GM21786 (cell line): Measurements from ENCODE around the gene LMAN2L.

Source experiments
- ATAC-seq: cut with Tn5 transposase; IDR thresholded peaks from one replicate; pipeline ENCODE4 v1.9.1; 2021; ENCODE audit not compliant: unreplicated experiment

Gene LMAN2L

GRCh38 chr2:96710985-96711384 lies 28.9 kb downstream of the LMAN2L start:
- ATAC-seq = no peak

GRCh38 chr2:96703021-96703751 lies 36.7 kb downstream of the LMAN2L start:
- no peak for ATAC-seq

GRCh38 chr2:96702098-96702785 lies 37.6 kb downstream of the LMAN2L start:
- no peak for ATAC-seq

- no peak for ATAC-seq
Measured at GRCh38 chr2:96701636-96702035, 38.2 kb downstream of the LMAN2L start.

GRCh38 chr2:96700086-96700485 lies 39.8 kb downstream of the LMAN2L start:
- no peak for ATAC-seq

- no peak for ATAC-seq
Measured at GRCh38 chr2:96699621-96700020, 40.2 kb downstream of the LMAN2L start.

- no peak for ATAC-seq
Measured at GRCh38 chr2:96699021-96699420, 40.8 kb downstream of the LMAN2L start.

GRCh38 chr2:96698221-96698861 lies 41.5 kb downstream of the LMAN2L start:
- ATAC-seq = no peak

GRCh38 chr2:96697476-96697875 lies 42.4 kb downstream of the LMAN2L start:
- ATAC-seq = no peak

GRCh38 chr2:96695602-96696001 lies 44.3 kb downstream of the LMAN2L start:
- no peak for ATAC-seq

- no peak for ATAC-seq
Measured at GRCh38 chr2:96694816-96695455, 44.9 kb downstream of the LMAN2L start.

GRCh38 chr2:96694279-96694678 lies 45.6 kb downstream of the LMAN2L start:
- no peak for ATAC-seq

GRCh38 chr2:96693286-96694200 lies 46.3 kb downstream of the LMAN2L start:
- no peak for ATAC-seq

GRCh38 chr2:96692094-96692971 lies 47.5 kb downstream of the LMAN2L start:
- ATAC-seq = no peak

- ATAC-seq = no peak
Measured at GRCh38 chr2:96691022-96691612, 48.7 kb downstream of the LMAN2L start.

GRCh38 chr2:96690306-96691021 lies 49.4 kb downstream of the LMAN2L start:
- no peak for ATAC-seq

- no peak for ATAC-seq
Measured at GRCh38 chr2:96689431-96689991, 50.4 kb downstream of the LMAN2L start.
